Hematopoietic multipotent progenitor cell treated with erythropoietin and hydrocortisone succinate and interleukin-3 and kit ligand, for 6 days (in vitro differentiated cells): ENCODE data around the gene SNX7.

Experiments
- DNase-seq: peaks from one replicate; pipeline ENCODE4 v3.0.0-alpha.2; 2015

SNX7 gene

GRCh38 chr1:98661544-98662355 is at the start of gene SNX7:
Gene SNX7 (plus strand): TSS chr1:98661721. CDS start chr1:98661732, 11 bp downstream.
- peak; percentile 20 for DNase-seq

- DNase-seq = no peak
Measured at GRCh38 chr1:98637316-98637715, 24.2 kb upstream of the SNX7 start.

GRCh38 chr1:98638185-98638584 is 23.3 kb upstream of the SNX7 start:
- DNase-seq = no peak

GRCh38 chr1:98644510-98644909 is 17.0 kb upstream of the SNX7 start:
- no peak for DNase-seq

- no peak for DNase-seq
Measured at GRCh38 chr1:98651116-98651632, 10.3 kb upstream of the SNX7 start.

GRCh38 chr1:98653123-98653522 is 8.4 kb upstream of the SNX7 start:
- DNase-seq = no peak

- DNase-seq = no peak
Measured at GRCh38 chr1:98659879-98660278, 1.6 kb upstream of the SNX7 start.

- peak; percentile 1 for DNase-seq
Measured at GRCh38 chr1:98660940-98661543, 479 bp upstream of the SNX7 start.

GRCh38 chr1:98662356-98662670 is 792 bp downstream of the SNX7 start:
- DNase-seq = no peak

GRCh38 chr1:98668733-98669132 is 7.2 kb downstream of the SNX7 start:
- DNase-seq = no peak

GRCh38 chr1:98669355-98670296 is 8.1 kb downstream of the SNX7 start:
- no peak for DNase-seq

- DNase-seq = no peak
Measured at GRCh38 chr1:98672189-98672588, 10.7 kb downstream of the SNX7 start.

GRCh38 chr1:98674075-98674781 is 12.7 kb downstream of the SNX7 start:
- no peak for DNase-seq

GRCh38 chr1:98675282-98675681 is 13.8 kb downstream of the SNX7 start:
- DNase-seq = no peak

GRCh38 chr1:98677288-98677687 is 15.8 kb downstream of the SNX7 start:
- DNase-seq = no peak

- DNase-seq = no peak
Measured at GRCh38 chr1:98681812-98682211, 20.3 kb downstream of the SNX7 start.

GRCh38 chr1:98688110-98688739 is 26.7 kb downstream of the SNX7 start:
- DNase-seq = no peak

- no peak for DNase-seq
Measured at GRCh38 chr1:98690576-98690975, 29.1 kb downstream of the SNX7 start.

- DNase-seq = no peak
Measured at GRCh38 chr1:98692482-98692881, 31.0 kb downstream of the SNX7 start.

GRCh38 chr1:98693385-98693784 is 31.9 kb downstream of the SNX7 start:
- no peak for DNase-seq

GRCh38 chr1:98696077-98696476 is 34.6 kb downstream of the SNX7 start:
- DNase-seq = no peak

- no peak for DNase-seq
Measured at GRCh38 chr1:98697781-98698180, 36.3 kb downstream of the SNX7 start.
